Neuronal stem cell (in vitro differentiated cells): Measurements from ENCODE around the gene TNK1.

Experiments used
- DNase-seq: peaks from one replicate; pipeline ENCODE4 v3.0.0-alpha.2; 2013; ENCODE audit warnings: low spot score
- H2AFZ ChIP-seq: one replicate; pipeline ENCODE4 v1.6.1; 2013; ENCODE audit warnings: mild to moderate bottlenecking, low read length, inconsistent platforms
- H2AK5ac ChIP-seq: 2 replicates; pipeline ENCODE4 v1.6.1; 2013; ENCODE audit warnings: low read depth, mild to moderate bottlenecking, inconsistent platforms, low read length, moderate library complexity, mixed read lengths
- H2BK120ac ChIP-seq: 2 replicates; pipeline ENCODE4 v1.6.1; 2013; ENCODE audit warnings: low read depth, mild to moderate bottlenecking, inconsistent platforms, low read length, moderate library complexity, mixed read lengths
- H2BK12ac ChIP-seq: one replicate; pipeline ENCODE4 v1.6.1; 2013; ENCODE audit warnings: low read length, inconsistent platforms
- H2BK15ac ChIP-seq: 2 replicates; pipeline ENCODE4 v1.6.1; 2013; ENCODE audit warnings: mild to moderate bottlenecking, low read length, inconsistent platforms, mixed read lengths
- H2BK5ac ChIP-seq: one replicate; pipeline ENCODE4 v1.6.1; 2013; ENCODE audit warnings: inconsistent platforms, mild to moderate bottlenecking, low read length, moderate library complexity
- H3K14ac ChIP-seq: one replicate; pipeline ENCODE4 v1.6.1; 2013; ENCODE audit warnings: low read length, inconsistent platforms
- H3K18ac ChIP-seq: 2 replicates; pipeline ENCODE4 v1.6.1; 2013; ENCODE audit warnings: low read length, inconsistent platforms
- H3K23ac ChIP-seq: 2 replicates; pipeline ENCODE4 v1.6.1; 2013; ENCODE audit warnings: low read depth, mild to moderate bottlenecking, mixed read lengths, low read length, inconsistent platforms; ENCODE audit not compliant: poor library complexity
- H3K27ac ChIP-seq: replicated peaks from 3 replicates; pipeline ENCODE4 v1.5.1; 2013; ENCODE audit warnings: low read length, inconsistent platforms
- H3K27me3 ChIP-seq, 3 experiments: 2 replicates each; pipeline ENCODE4 v1.6.1; 2013; ENCODE audit warnings: low read length in 3 of 3, mild to moderate bottlenecking in 2 of 3, inconsistent platforms in 1 of 3, low read depth in 1 of 3, mixed read lengths in 1 of 3, moderate library complexity in 1 of 3; ENCODE audit not compliant: control insufficient read depth in 3 of 3, insufficient read depth in 3 of 3
- H3K36me3 ChIP-seq, 2 donors: replicated peaks in 1 of 2; 2 replicates each; pipeline ENCODE4 v1.6.1; 2013; ENCODE audit warnings: low read length in 2 of 2; ENCODE audit not compliant: control insufficient read depth in 2 of 2, insufficient read depth in 2 of 2
- H3K4ac ChIP-seq: 2 replicates; pipeline ENCODE4 v1.6.1; 2013; ENCODE audit warnings: inconsistent platforms, mild to moderate bottlenecking, low read length, moderate library complexity
- H3K4me1 ChIP-seq, 2 donors: 1 replicate in 1 of 2; 2 replicates in 1 of 2; pipeline ENCODE4 v1.6.1; 2013; ENCODE audit warnings: low read length in 2 of 2, low read depth in 1 of 2; ENCODE audit not compliant: control insufficient read depth in 2 of 2, insufficient read depth in 1 of 2
- H3K4me2 ChIP-seq: one replicate; pipeline ENCODE4 v1.6.1; 2013; ENCODE audit warnings: mild to moderate bottlenecking, low read length, inconsistent platforms; ENCODE audit not compliant: insufficient read depth, poor library complexity, severe bottlenecking
- H3K4me3 ChIP-seq, 2 donors: 2 replicates each; pipeline ENCODE4 v1.5.1; 2013; ENCODE audit warnings: low read length in 2 of 2, mild to moderate bottlenecking in 2 of 2, inconsistent platforms in 1 of 2, moderate library complexity in 1 of 2
- H3K79me1 ChIP-seq: one replicate; pipeline ENCODE4 v1.6.1; 2013; ENCODE audit warnings: low read depth, mild to moderate bottlenecking, inconsistent platforms, low read length, moderate library complexity
- H3K9ac ChIP-seq: one replicate; pipeline ENCODE4 v1.6.1; 2013; ENCODE audit warnings: mild to moderate bottlenecking, low read depth, low read length, inconsistent platforms; ENCODE audit not compliant: poor library complexity
- H3K9me3 ChIP-seq, 2 donors: replicated peaks in 1 of 2; 2 replicates each; pipeline versions ENCODE3 to v1.6.1; 2013; ENCODE audit warnings: low read length in 2 of 2, mild to moderate bottlenecking in 2 of 2, inconsistent platforms in 1 of 2, low read depth in 1 of 2, mixed read lengths in 1 of 2, moderate library complexity in 1 of 2; ENCODE audit not compliant: control insufficient read depth in 2 of 2, insufficient read depth in 1 of 2
- H4K8ac ChIP-seq: one replicate; pipeline ENCODE4 v1.6.1; 2013; ENCODE audit warnings: low read depth, mild to moderate bottlenecking, inconsistent platforms, low read length, moderate library complexity
- H4K91ac ChIP-seq: one replicate; pipeline ENCODE4 v1.6.1; 2013; ENCODE audit warnings: low read length, low read depth, mild to moderate bottlenecking, inconsistent platforms; ENCODE audit not compliant: poor library complexity
- WGBS, 2 donors: extraction: QIAGEN DNeasy Blood & Tissue Kit; methylation state at CpG; one replicate each; pipeline ENCODE4 v1.1.7; 2013; ENCODE audit warnings: missing lambda C conversion rate in 2 of 2, mixed read lengths in 1 of 2; ENCODE audit not compliant: insufficient read length in 2 of 2, insufficient replicate concordance in 1 of 2; ENCODE audit errors: extremely low coverage in 2 of 2; 5-methylcytosine and 5-hydroxymethylcytosine counted together

The TNK1 gene

DNA sequence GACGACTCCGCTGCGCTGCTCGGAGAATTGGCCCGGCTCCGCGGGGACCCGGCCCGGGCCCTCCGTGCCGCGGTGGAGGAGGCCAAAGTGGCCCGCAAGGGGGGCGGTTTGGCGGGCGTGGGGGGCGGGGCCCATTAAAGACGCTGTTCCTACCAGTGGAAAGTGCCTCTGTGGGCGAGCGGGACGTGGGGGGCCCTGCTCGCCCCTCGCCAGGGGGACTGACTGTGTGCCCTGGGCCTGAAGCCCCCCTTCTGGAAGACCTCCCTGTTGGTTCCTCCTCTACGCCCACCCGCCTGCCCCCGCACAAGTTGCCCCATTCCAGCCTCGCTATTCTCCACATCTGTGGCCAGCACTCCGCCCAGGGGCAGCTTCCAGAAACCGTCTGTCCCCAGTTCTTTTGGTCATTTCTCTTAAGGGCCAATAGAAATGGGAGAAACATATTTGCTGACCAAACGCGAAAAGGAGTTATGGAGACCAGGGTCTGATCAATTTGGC lies 56.5 kb downstream of the TNK1 start:
- H2BK120ac ChIP-seq: no peak overlapping the region
- no peaks in the 10 kb centered on the region for H3K36me3 ChIP-seq
- no peak overlapping the region for H4K8ac ChIP-seq
- peak overlapping the region; percentile 39 for H2BK5ac ChIP-seq
- H3K4ac ChIP-seq: no peak overlapping the region
- H3K4me3 ChIP-seq: peak overlapping the region; percentile 45 to 72
- no peak overlapping the region for H3K27ac ChIP-seq
- no CpG with 5 or more reads among the region's 31 CpGs for WGBS, 2 donors
- peaks cover 29 to 45% (median 38%) of the 10 kb centered on the region in 3 experiments for H3K27me3 ChIP-seq
- H4K91ac ChIP-seq: no peak overlapping the region
- no peaks in the 10 kb centered on the region for H3K79me1 ChIP-seq
- peak overlapping the region; percentile 21 for H3K14ac ChIP-seq
- H3K18ac ChIP-seq: peak overlapping the region; percentile 95
- H3K23ac ChIP-seq: peak overlapping the region; percentile 27
- no peak overlapping the region for H2BK12ac ChIP-seq
- peak overlapping the region; percentile 96 for H2AFZ ChIP-seq
- H3K4me2 ChIP-seq: peak overlapping the region; percentile 93
- H3K9ac ChIP-seq: peak overlapping the region; percentile 80
- DNase-seq: no peak
- H2BK15ac ChIP-seq: peak overlapping the region; percentile 95
- H2AK5ac ChIP-seq: no peak overlapping the region
- H3K4me1 ChIP-seq: peaks cover 25 to 29% of the 10 kb centered on the region in 2 donors
- peaks cover 0 to 4% of the 10 kb centered on the region in 2 donors for H3K9me3 ChIP-seq

GRCh38 chr17:7437950-7438614 lies 57.2 kb downstream of the TNK1 start:
- H3K79me1 ChIP-seq: no peaks in the 10 kb centered on the region
- peak overlapping the region; percentile 19 for H2AK5ac ChIP-seq
- H3K23ac ChIP-seq: peak overlapping the region; percentile 89
- H3K18ac ChIP-seq: peak overlapping the region; percentile 95
- H3K4me1 ChIP-seq: peaks cover 25 to 29% of the 10 kb centered on the region in 2 donors
- peak overlapping the region; percentile 95 for H2BK15ac ChIP-seq
- no peaks in the 10 kb centered on the region for H3K36me3 ChIP-seq
- peaks cover 29 to 47% (median 38%) of the 10 kb centered on the region in 3 experiments for H3K27me3 ChIP-seq
- H2BK120ac ChIP-seq: no peak overlapping the region
- peak overlapping the region; percentile 84 for H3K9ac ChIP-seq
- no peak overlapping the region for H4K91ac ChIP-seq
- H4K8ac ChIP-seq: no peak overlapping the region
- H3K9me3 ChIP-seq: peaks cover 0 to 4% of the 10 kb centered on the region in 2 donors
- peak overlapping the region; percentile 96 for H2AFZ ChIP-seq
- peak overlapping the region; percentile 99 for H3K14ac ChIP-seq
- H3K4ac ChIP-seq: no peak overlapping the region
- H2BK12ac ChIP-seq: no peak overlapping the region
- H3K4me2 ChIP-seq: peak overlapping the region; percentile 93
- DNase-seq: peak; percentile 58
- H2BK5ac ChIP-seq: no peak overlapping the region
- WGBS, 2 donors: no CpG with 5 or more reads among the region's 48 CpGs
- H3K4me3 ChIP-seq: peak overlapping the region; percentile 45 to 75
- H3K27ac ChIP-seq: no peak overlapping the region

DNA sequence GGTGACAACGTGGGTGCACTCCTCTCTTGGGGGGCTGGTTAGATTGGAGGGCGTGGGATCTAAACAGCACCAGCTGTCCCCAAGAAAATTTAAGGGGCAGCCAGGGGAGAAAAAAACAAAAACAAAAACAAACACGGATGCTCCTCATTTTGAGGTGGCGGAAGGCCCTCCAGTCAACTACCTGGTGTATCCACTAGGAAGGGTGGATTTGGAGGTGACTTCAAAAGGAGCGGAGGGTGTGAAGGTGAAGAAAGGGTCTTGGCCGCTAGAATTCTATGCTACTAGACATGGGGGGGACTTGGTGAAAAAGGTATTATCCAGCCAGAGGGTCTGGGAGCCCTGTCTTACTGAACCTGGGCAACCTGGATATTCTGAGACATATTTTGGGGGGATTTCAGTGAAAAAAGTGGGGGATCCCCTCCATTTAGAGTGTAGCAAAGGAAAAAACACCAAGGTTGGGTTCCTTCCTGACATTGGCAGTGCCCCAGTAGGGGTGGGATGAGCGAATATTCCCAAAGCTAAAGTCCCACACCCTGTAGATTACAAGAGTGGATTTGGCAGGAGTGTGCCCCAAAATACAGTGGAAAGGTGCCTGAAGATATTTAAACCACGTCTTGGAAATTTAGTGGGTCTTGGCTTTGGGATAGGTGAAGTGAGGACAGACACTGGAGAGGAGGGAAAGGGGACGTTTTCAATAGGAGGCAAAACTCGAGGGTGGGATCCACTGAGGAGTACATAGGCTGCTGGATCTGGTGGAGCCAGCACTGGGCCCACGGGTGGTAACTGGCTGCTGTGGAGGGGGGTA lies 58.0 kb downstream of the TNK1 start:
- Histone ChIP-seq H3K27me3 (peaks cover 29 to 49% (median 42%) of the 10 kb centered on the region in 3 experiments), H3K23ac (peak overlapping the region; percentile 89), H2AK5ac (peak overlapping the region; percentile 89), H3K4me1 (peaks cover 25 to 29% of the 10 kb centered on the region in 2 donors), H2BK12ac (no peak overlapping the region), H2BK15ac (peak overlapping the region; percentile 95), H4K8ac (no peak overlapping the region), H3K9me3 (peaks cover 0 to 4% of the 10 kb centered on the region in 2 donors), H2BK5ac (no peak overlapping the region), H2BK120ac (no peak overlapping the region), H3K36me3 (no peaks in the 10 kb centered on the region), H3K4ac (no peak overlapping the region), H3K4me3 (peak overlapping the region; percentile 75 to 96), H2AFZ (peak overlapping the region; percentile 96), H3K14ac (no peak overlapping the region), H3K27ac (no peak overlapping the region), H3K4me2 (peak overlapping the region; percentile 97), H4K91ac (no peak overlapping the region), H3K79me1 (no peaks in the 10 kb centered on the region), H3K18ac (peak overlapping the region; percentile 95), H3K9ac (no peak overlapping the region)
- DNase-seq: no peak
- WGBS, 2 donors: no CpG with 5 or more reads among the region's 11 CpGs
